ENCODE measurements around the gene DUSP16. TPM values are rescaled to one million over a fixed set of nuclear protein-coding genes. Genes with fewer than 3 reads are reported as not detected.

The DUSP16 gene
- total RNA-seq, 2 experiments from 2014 or later: 33.6 to 35.9 TPM

GRCh38 chr12:12461923-12462315, 100.7 kb downstream of the DUSP16 start:
- peaks cover 18% of the 10 kb centered on the region for H3K36me3 Mint-ChIP-seq (ENCODE audit: low read depth)
- H3K27me3 Mint-ChIP-seq: no peaks in the 10 kb centered on the region
- CTCF ChIA-PET: interaction anchor here (0.7 to 2.4 kb wide), 10 partner anchors 8 to 85 kb away, joined by 3 to 9 read pairs (median 4); no protein-coding TSS in a partner anchor
- POLR2A ChIA-PET: interaction anchor here (0.6 kb wide), 2 partner anchors 15 to 145 kb away, joined by 3 read pairs; no protein-coding TSS in a partner anchor
- H3K9me3 Mint-ChIP-seq: no peaks in the 10 kb centered on the region
- peaks cover 55% of the 10 kb centered on the region for H3K4me1 Mint-ChIP-seq
- peak overlapping the region; percentile 80 for H3K27ac Mint-ChIP-seq
- no peak overlapping the region for H3K4me3 Mint-ChIP-seq
- no peak for DNase-seq

DNA sequence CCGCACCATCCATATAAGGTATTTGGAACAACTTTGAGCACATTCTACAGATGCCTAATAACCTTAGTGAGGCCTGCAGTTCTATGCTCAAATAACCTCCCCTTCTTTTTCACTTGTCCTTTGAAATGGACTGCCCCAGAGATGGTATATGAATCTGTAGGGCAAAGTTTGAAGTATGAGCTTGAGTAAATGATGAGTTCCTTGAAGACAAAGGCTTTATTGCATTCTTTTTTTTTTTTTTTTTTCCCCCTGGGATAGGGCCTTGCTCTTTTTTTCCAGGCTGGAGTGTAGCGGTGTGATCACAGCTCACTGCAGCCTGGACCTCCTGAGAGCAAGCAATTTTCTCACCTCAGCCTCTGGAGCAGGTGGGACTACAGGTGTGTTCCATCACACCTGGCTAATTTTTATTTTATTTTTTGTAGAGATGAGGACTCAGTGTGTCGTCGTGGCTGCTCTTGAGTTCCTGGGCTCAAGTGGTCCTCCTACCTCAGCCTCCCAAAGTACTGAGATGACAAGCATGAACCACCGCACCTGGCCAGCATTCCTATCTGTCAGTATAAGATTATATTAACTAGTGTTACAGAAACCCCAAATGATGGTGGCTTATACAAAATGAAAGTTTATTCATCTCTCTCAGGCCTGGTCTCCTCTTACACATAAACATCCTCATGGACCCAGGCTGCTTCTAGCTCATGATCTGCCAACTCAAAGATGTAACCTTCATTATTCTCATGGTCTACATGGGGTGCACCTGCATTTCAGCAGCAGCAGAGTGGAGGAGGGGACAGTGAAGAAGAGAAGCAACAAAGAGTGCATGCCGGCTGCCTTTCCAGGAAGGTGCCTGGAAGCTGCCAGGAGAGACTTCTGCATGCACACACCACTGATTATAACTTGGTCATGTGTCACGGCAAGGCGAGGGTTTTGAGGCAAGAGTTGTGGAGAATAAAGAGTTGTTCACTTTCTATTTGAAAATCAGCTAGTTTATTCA, 101.4 kb downstream of the DUSP16 start:
- H3K27me3 Mint-ChIP-seq: no peaks in the 10 kb centered on the region
- POLR2A ChIA-PET: interaction anchor here (0.6 kb wide), 2 partner anchors 15 to 146 kb away, joined by 3 read pairs; no protein-coding TSS in a partner anchor
- DNase-seq: no peak
- peaks cover 56% of the 10 kb centered on the region for H3K4me1 Mint-ChIP-seq
- H3K4me3 Mint-ChIP-seq: peak overlapping the region; percentile 30
- no peaks in the 10 kb centered on the region for H3K9me3 Mint-ChIP-seq
- peak overlapping the region; percentile 80 for H3K27ac Mint-ChIP-seq
- peaks cover 15% of the 10 kb centered on the region for H3K36me3 Mint-ChIP-seq (ENCODE audit: low read depth)
- CTCF ChIA-PET: interaction anchor here (0.6 to 2.4 kb wide), 10 partner anchors 9 to 95 kb away, joined by 3 to 9 read pairs (median 5); no protein-coding TSS in a partner anchor

DNA sequence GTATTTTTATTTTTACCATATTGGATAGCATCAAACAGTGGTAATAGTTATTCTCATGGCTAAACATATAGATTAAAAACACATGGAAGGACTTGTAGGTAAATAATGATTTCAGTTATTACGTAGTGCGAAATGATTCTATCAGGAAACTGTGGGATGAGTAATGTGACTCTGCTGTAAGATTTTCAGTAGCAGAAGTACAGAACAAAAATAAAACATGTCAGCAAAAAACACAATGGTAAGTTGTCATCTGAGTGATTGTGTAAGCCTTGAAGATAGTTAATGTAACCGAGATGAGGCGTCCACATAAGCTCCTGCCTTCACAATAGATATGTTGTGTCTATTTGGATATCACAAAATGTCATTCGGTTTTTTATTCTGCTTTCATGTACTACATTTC, 106.0 kb downstream of the DUSP16 start:
- Mint-ChIP-seq H3K36me3 (ENCODE audit: low read depth) (peaks cover 6% of the 10 kb centered on the region), H3K4me1 (peaks cover 35% of the 10 kb centered on the region), H3K27ac (peak overlapping the region; percentile 51), H3K27me3 (no peaks in the 10 kb centered on the region), H3K4me3 (peak overlapping the region; percentile 6), H3K9me3 (no peaks in the 10 kb centered on the region)
- ChIA-PET POLR2A (interaction anchor here (0.6 kb wide), 1 partner anchor 80 kb away, joined by 9 read pairs; no protein-coding TSS in a partner anchor), CTCF (interaction anchor here (0.9 to 2.8 kb wide), 8 partner anchors 9 to 80 kb away, joined by 3 to 8 read pairs (median 6); no protein-coding TSS in a partner anchor)
- no peak for DNase-seq

DNA sequence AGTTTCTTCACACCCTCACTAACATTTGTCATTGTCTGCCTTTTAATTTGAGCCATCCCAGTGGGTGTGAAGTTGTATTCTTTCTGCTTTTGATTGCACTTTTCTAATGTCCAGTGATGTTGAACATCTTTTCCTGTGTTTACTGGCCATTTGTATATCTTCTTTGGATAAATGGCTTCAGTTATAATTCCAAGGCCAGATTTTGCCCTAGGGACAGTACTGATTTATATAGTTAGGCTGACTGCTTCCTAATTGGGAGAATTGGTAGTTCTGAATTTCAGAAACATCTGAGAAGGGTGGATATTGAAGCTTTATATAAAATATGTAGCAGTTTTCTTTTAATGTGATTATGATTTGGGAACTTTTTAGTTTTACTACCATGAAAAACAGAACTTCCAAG, 108.3 kb downstream of the DUSP16 start:
- H3K9me3 Mint-ChIP-seq: no peaks in the 10 kb centered on the region
- no peak for DNase-seq
- H3K27ac Mint-ChIP-seq: no peak overlapping the region
- H3K4me1 Mint-ChIP-seq: peaks cover 26% of the 10 kb centered on the region
- H3K4me3 Mint-ChIP-seq: no peak overlapping the region
- H3K36me3 Mint-ChIP-seq (ENCODE audit: low read depth): peaks cover 9% of the 10 kb centered on the region
- ChIA-PET POLR2A (no interaction called here), CTCF (interaction anchor here (0.6 to 1.6 kb wide), 4 partner anchors 9 to 20 kb away, joined by 3 to 6 read pairs (median 3); no protein-coding TSS in a partner anchor)
- H3K27me3 Mint-ChIP-seq: no peaks in the 10 kb centered on the region

- H3K4me3 Mint-ChIP-seq: no peak overlapping the region
- peaks cover 11% of the 10 kb centered on the region for H3K36me3 Mint-ChIP-seq (ENCODE audit: low read depth)
- peaks cover 26% of the 10 kb centered on the region for H3K4me1 Mint-ChIP-seq
- no peak for DNase-seq
- H3K9me3 Mint-ChIP-seq: no peaks in the 10 kb centered on the region
- H3K27ac Mint-ChIP-seq: no peak overlapping the region
- ChIA-PET POLR2A (no interaction called here), CTCF (no interaction called here)
- no peaks in the 10 kb centered on the region for H3K27me3 Mint-ChIP-seq
Measured at GRCh38 chr12:12453635-12454034, 109.0 kb downstream of the DUSP16 start.

DNA sequence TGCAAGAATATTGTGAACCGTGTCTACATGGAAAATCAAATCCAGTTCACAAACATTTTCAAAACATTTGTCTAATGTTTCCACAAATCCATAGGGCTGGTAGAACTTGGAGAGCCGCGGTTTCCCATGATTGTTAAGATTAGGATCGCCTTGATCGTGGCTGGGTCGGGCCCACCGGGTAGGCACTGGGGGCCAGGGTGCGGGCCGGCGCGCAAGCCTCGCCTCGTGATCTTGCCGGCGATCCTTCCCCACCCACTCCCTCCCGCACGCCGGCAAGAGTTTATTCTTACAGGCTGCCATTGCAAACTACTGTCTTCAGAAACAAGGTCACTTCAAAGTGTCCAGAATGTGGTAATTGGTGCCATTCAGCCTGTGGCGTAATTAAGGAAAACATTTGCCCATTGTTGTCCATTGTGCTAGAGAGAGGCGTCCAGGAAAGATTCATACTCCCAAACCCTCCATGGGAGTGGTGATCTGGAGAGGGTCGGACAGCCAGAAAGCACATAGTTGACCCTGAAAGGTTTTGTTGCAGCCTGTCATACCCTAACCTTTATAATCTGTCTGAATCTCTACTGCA, 110.2 kb downstream of the DUSP16 start:
- CTCF ChIA-PET: interaction anchor here (1.0 kb wide), 1 partner anchor 9 kb away, joined by 7 read pairs; no protein-coding TSS in a partner anchor
- POLR2A ChIA-PET: no interaction called here
- Mint-ChIP-seq H3K27me3 (no peaks in the 10 kb centered on the region), H3K4me3 (no peak overlapping the region), H3K36me3 (ENCODE audit: low read depth) (peaks cover 12% of the 10 kb centered on the region), H3K27ac (no peak overlapping the region), H3K9me3 (no peaks in the 10 kb centered on the region), H3K4me1 (peaks cover 21% of the 10 kb centered on the region)
- no peak for DNase-seq

GRCh38 chr12:12451098-12451497, 111.6 kb downstream of the DUSP16 start:
- H3K9me3 Mint-ChIP-seq: no peaks in the 10 kb centered on the region
- ChIA-PET CTCF (interaction anchor here (1.0 to 1.3 kb wide), 2 partner anchors 11 to 15 kb away, joined by 5 to 7 read pairs; no protein-coding TSS in a partner anchor), POLR2A (no interaction called here)
- H3K36me3 Mint-ChIP-seq (ENCODE audit: low read depth): peaks cover 18% of the 10 kb centered on the region
- H3K27me3 Mint-ChIP-seq: no peaks in the 10 kb centered on the region
- H3K27ac Mint-ChIP-seq: no peak overlapping the region
- H3K4me1 Mint-ChIP-seq: peaks cover 20% of the 10 kb centered on the region
- no peak overlapping the region for H3K4me3 Mint-ChIP-seq
- DNase-seq: no peak

GRCh38 chr12:12450043-12450471, 112.6 kb downstream of the DUSP16 start:
- Mint-ChIP-seq H3K4me1 (peaks cover 13% of the 10 kb centered on the region), H3K27me3 (no peaks in the 10 kb centered on the region), H3K9me3 (no peaks in the 10 kb centered on the region), H3K4me3 (no peak overlapping the region), H3K36me3 (ENCODE audit: low read depth) (peaks cover 18% of the 10 kb centered on the region), H3K27ac (no peak overlapping the region)
- ChIA-PET POLR2A (no interaction called here), CTCF (interaction anchor here (1.3 to 1.4 kb wide), 2 partner anchors 16 to 18 kb away, joined by 3 to 5 read pairs; no protein-coding TSS in a partner anchor)
- no peak for DNase-seq

GRCh38 chr12:12449533-12450025, 113.1 kb downstream of the DUSP16 start:
- Mint-ChIP-seq H3K27me3 (no peaks in the 10 kb centered on the region), H3K27ac (no peak overlapping the region), H3K36me3 (ENCODE audit: low read depth) (peaks cover 18% of the 10 kb centered on the region), H3K4me1 (peaks cover 13% of the 10 kb centered on the region), H3K4me3 (no peak overlapping the region), H3K9me3 (no peaks in the 10 kb centered on the region)
- DNase-seq: no peak
- ChIA-PET POLR2A (no interaction called here), CTCF (interaction anchor here (0.8 to 1.4 kb wide), 3 partner anchors 16 to 18 kb away, joined by 3 to 5 read pairs (median 3); no protein-coding TSS in a partner anchor)

DNA sequence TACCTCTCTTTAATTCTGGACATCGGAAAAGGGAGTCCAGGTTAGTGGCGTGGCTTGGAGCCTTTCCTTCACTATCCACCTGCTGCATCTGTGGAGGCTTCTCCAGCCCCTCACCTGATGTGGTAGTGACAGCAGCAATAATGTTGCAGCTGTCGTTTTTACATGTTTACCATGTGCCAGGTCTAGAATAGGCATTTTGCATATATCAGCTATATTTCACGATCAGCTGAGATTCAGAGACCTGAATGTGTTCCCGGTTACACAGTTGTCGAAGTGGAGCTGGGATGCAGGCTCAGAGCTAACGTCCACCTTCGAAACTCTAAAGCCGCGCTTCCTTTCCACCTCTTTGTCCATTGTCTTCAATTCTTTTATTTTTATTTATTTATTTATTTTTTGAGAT, 114.8 kb downstream of the DUSP16 start:
- ChIA-PET POLR2A (no interaction called here), CTCF (interaction anchor here (0.6 to 1.7 kb wide), 3 partner anchors 9 to 20 kb away, joined by 3 to 8 read pairs (median 5); no protein-coding TSS in a partner anchor)
- no peaks in the 10 kb centered on the region for H3K9me3 Mint-ChIP-seq

GRCh38 chr12:12447236-12447635, 115.4 kb downstream of the DUSP16 start:
- H3K9me3 Mint-ChIP-seq: no peaks in the 10 kb centered on the region
- peak overlapping the region; percentile 27 for H3K27ac Mint-ChIP-seq
- ChIA-PET POLR2A (no interaction called here), CTCF (interaction anchor here (0.9 to 1.7 kb wide), 3 partner anchors 10 to 73 kb away, joined by 3 to 8 read pairs (median 5); no protein-coding TSS in a partner anchor)
- no peak overlapping the region for H3K4me3 Mint-ChIP-seq
- H3K27me3 Mint-ChIP-seq: no peaks in the 10 kb centered on the region
- no peak for DNase-seq
- H3K36me3 Mint-ChIP-seq (ENCODE audit: low read depth): peaks cover 17% of the 10 kb centered on the region
- H3K4me1 Mint-ChIP-seq: peaks cover 32% of the 10 kb centered on the region

More for the DNA sequence above, 114.8 kb downstream of the DUSP16 start:
- no peak overlapping the region for H3K4me3 Mint-ChIP-seq
- H3K27ac Mint-ChIP-seq: no peak overlapping the region
- H3K27me3 Mint-ChIP-seq: no peaks in the 10 kb centered on the region
- H3K36me3 Mint-ChIP-seq (ENCODE audit: low read depth): peaks cover 18% of the 10 kb centered on the region
- H3K4me1 Mint-ChIP-seq: peaks cover 26% of the 10 kb centered on the region
- DNase-seq: no peak

DNA sequence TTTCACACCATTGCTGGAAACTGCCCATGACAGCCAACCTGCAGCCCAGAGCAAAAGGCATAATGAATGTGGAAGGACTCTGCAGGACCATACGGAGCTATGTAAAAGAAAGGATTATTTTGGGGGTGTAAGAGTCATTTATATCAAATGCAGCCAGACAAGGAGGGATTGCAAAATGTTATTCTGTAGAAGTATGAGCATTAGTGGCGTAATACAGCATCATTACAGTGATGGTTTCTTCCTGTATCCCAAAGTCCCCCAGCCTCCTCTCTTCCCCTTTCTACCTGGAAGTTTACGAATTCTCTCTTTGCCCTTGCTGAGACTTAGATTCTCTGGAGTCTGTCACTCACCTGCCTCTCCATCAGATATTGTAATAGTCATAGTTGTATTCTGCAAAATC, 115.9 kb downstream of the DUSP16 start:
- POLR2A ChIA-PET: interaction anchor here (0.7 kb wide), 1 partner anchor 15 kb away, joined by 3 read pairs; no protein-coding TSS in a partner anchor

More for the DNA sequence above, 115.9 kb downstream of the DUSP16 start:
- Mint-ChIP-seq H3K36me3 (ENCODE audit: low read depth) (peaks cover 17% of the 10 kb centered on the region), H3K4me3 (no peak overlapping the region), H3K27ac (no peak overlapping the region), H3K4me1 (peaks cover 37% of the 10 kb centered on the region), H3K27me3 (no peaks in the 10 kb centered on the region), H3K9me3 (no peaks in the 10 kb centered on the region)
- CTCF ChIA-PET: interaction anchor here (0.8 to 2.7 kb wide), 6 partner anchors 10 to 73 kb away, joined by 3 to 9 read pairs (median 6); no protein-coding TSS in a partner anchor
- DNase-seq: no peak

Measured in activated CD4-positive, alpha-beta T cell treated with anti-CD3 and anti-CD28 coated beads, Interleukin-2, amount 10 ng/mL, durations not matched to agents 7 days and 5 days (primary cell).